ENCODE measurements around the gene DAGLB. TPM values are rescaled to one million over a fixed set of nuclear protein-coding genes. Genes with fewer than 3 reads are reported as not detected.
"Not testable (repeated sequence)": the region's sequence is repeated elsewhere in the genome, so short reads cannot be mapped to it uniquely, and the experiment has no call there.

Gene DAGLB
- total and polyA plus RNA-seq, 10 donors, result 7.2 to 35.1 (median 24.6) TPM

DNA sequence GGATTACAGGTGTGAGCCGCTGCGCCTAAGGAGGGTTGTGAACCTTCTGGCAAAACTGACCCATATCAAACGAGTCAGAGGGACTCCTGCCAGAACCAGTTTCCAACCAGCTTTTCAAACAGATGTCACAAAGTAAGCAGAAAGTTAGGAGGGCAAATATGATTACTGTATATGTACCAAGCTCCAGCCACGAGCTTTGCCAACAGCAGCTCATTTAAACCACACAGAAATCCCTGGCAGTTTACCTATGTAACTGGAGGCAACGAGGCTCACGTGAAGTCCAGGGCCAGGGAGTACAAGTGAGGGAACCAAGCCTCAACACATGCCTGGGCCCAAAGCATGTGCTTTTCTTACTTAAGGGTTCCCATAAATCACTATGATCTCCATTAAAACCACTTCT lies 12.5 kb upstream of the DAGLB start:
- no peak for DNase-seq
- 80 to 92% (median 89%) methylated on average over 6 of the region's 6 CpGs for WGBS, 5 donors
- intact Hi-C loops (cut with DNase I; ENCODE audit: low total_unique reads), result no loop called here
- no peaks in the 10 kb centered on the region for H3K27me3 ChIP-seq (replicated peaks in 1 of 7)
- H3K4me3 ChIP-seq, result no peak overlapping the region
- no peaks in the 10 kb centered on the region for H3K4me1 ChIP-seq
- no peak overlapping the region for H3K27ac ChIP-seq
- TF ChIP-seq, protein P1, sequence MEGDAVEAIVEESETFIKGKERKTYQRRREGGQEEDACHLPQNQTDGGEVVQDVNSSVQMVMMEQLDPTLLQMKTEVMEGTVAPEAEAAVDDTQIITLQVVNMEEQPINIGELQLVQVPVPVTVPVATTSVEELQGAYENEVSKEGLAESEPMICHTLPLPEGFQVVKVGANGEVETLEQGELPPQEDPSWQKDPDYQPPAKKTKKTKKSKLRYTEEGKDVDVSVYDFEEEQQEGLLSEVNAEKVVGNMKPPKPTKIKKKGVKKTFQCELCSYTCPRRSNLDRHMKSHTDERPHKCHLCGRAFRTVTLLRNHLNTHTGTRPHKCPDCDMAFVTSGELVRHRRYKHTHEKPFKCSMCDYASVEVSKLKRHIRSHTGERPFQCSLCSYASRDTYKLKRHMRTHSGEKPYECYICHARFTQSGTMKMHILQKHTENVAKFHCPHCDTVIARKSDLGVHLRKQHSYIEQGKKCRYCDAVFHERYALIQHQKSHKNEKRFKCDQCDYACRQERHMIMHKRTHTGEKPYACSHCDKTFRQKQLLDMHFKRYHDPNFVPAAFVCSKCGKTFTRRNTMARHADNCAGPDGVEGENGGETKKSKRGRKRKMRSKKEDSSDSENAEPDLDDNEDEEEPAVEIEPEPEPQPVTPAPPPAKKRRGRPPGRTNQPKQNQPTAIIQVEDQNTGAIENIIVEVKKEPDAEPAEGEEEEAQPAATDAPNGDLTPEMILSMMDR (IDR thresholded peaks at IDR 0.05 in 8 of 11, conservative IDR thresholded peaks at IDR 0.05 in 3 of 11), result no peak
- TF ChIP-seq POLR2AphosphoS5 (IDR thresholded peaks at IDR 0.05) (no peak), POLR2A (IDR thresholded peaks at IDR 0.05) (no peak)
- no peaks in the 10 kb centered on the region for H3K9me3 ChIP-seq
- peaks cover 0 to 55% (median 41%) of the 10 kb centered on the region in 6 donors for H3K36me3 ChIP-seq

DNA sequence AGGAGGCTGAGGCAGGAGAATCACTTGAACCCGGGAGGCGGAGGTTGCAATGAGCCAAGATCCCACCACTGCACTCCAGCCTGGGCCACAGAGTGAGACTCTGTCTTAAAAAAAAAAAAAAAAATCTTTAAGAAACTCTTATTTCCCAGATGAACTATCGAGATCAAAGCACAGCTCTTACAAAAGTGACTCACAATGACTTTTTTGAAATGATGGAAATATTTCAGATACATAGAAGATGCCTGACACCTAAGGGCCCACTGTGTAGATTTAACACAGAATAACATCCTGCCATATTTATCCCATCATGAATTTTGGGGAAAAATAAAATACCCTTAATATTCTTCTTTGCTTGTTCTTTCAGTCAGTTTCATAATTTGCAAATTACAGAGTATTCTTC lies 10.9 kb upstream of the DAGLB start:
- H3K27ac ChIP-seq; H3K4me3 ChIP-seq; H3K4me1 ChIP-seq; DNase-seq; H3K27me3 ChIP-seq (replicated peaks in 1 of 7); H3K9me3 ChIP-seq; intact Hi-C loops (cut with DNase I; ENCODE audit: low total_unique reads): not testable (repeated sequence)
- H3K36me3 ChIP-seq, result peaks cover 0 to 39% (median 28%) of the 10 kb centered on the region in 6 donors
- 89 to 90% (median 90%) methylated on average over 3 of the region's 3 CpGs for WGBS, 5 donors

GRCh38 chr7:6453734-6454133 lies 6.0 kb upstream of the DAGLB start:
- no peak for DNase-seq
- intact Hi-C loops (cut with DNase I; ENCODE audit: low total_unique reads), result no loop called here
- Histone ChIP-seq H3K9me3 (no peaks in the 10 kb centered on the region), H3K36me3 (no peaks in the 10 kb centered on the region), H3K27ac (no peak overlapping the region), H3K4me3 (no peak overlapping the region), H3K27me3 (replicated peaks in 1 of 7) (no peaks in the 10 kb centered on the region), H3K4me1 (peaks cover 0 to 7% (median 4%) of the 10 kb centered on the region in 6 donors)
- WGBS, 5 donors, result 83 to 93% (median 88%) methylated on average over 4 of the region's 4 CpGs
- no peak for TF ChIP-seq POLR2AphosphoS5 (IDR thresholded peaks at IDR 0.05)
- TF ChIP-seq POLR2A (IDR thresholded peaks at IDR 0.05), result no peak

DNA sequence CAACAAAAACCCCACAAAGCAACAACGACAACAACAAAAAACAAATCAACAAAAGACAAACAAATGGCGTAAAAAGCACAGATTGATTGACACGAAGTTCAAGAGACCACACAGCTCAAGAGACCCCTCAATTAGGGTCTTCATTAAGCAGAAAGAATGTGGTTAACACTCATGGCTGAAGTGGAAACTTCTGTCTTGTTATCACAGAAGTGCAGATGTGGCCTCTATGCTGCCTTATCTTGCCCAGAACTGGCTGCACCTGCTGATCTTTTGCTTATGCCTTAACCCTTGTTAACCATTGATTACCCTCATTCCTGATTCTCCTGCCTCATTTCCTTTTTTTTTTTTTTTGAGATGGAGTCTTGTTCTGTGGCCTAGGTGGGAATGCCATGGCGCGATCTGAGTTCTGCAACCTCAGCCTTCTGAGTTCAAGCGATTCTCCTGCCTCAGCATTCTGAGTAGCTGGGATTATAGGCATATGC lies 3.5 kb upstream of the DAGLB start:
- intact Hi-C loops (cut with DNase I; ENCODE audit: low total_unique reads), result no loop called here
- no peak for DNase-seq
- no peak for TF ChIP-seq POLR2AphosphoS5 (IDR thresholded peaks at IDR 0.05)
- TF ChIP-seq, protein P1 (IDR thresholded peaks at IDR 0.05 in 8 of 11, conservative IDR thresholded peaks at IDR 0.05 in 3 of 11), result no peak
- TF ChIP-seq POLR2A (IDR thresholded peaks at IDR 0.05), result no peak
- H3K27ac ChIP-seq, result no peak overlapping the region
- H3K4me3 ChIP-seq, result no peak overlapping the region
- H3K27me3 ChIP-seq (replicated peaks in 1 of 7), result no peaks in the 10 kb centered on the region
- WGBS, 5 donors, result 81 to 91% (median 87%) methylated on average over 6 of the region's 6 CpGs
- H3K4me1 ChIP-seq, result peaks cover 7 to 24% (median 18%) of the 10 kb centered on the region in 6 donors
- H3K9me3 ChIP-seq, result no peaks in the 10 kb centered on the region
- H3K36me3 ChIP-seq, result no peaks in the 10 kb centered on the region

GRCh38 chr7:6450591-6450990 lies 2.8 kb upstream of the DAGLB start:
- intact Hi-C loops (cut with DNase I; ENCODE audit: low total_unique reads); H3K36me3 ChIP-seq; H3K4me3 ChIP-seq; H3K27me3 ChIP-seq (replicated peaks in 1 of 7); H3K27ac ChIP-seq; H3K9me3 ChIP-seq: not testable (repeated sequence)
- H3K4me1 ChIP-seq, result peaks cover 11 to 30% (median 22%) of the 10 kb centered on the region in 6 donors
- DNase-seq, result peak; percentile 56
- WGBS, 5 donors, result 53 to 98% (median 83%) methylated on average over 6 to 10 of the region's 10 CpGs

DNA sequence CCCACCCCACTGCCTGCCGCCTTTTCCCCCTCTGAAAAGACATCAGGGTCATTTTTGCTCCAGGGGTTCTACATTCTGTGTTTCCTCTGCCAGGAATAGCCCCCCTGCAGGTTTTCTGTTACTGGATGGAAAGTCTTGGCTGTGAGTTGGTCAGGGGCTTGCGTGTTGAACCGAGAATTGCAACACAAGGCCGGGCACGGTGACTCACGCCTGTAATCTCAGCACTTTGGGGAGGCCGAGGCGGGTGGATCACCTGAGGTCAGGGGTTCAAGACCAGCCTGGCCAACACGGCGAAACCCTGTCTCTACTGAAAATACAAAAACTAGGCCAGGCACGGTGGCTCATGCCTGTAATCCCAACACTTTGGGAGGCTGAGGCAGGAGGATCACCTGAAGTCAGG lies 2.1 kb upstream of the DAGLB start:
- 62 to 85% (median 83%) methylated on average over 5 to 11 of the region's 11 CpGs for WGBS, 5 donors
- H3K27me3 ChIP-seq (replicated peaks in 1 of 7); H3K4me3 ChIP-seq; intact Hi-C loops (cut with DNase I; ENCODE audit: low total_unique reads); H3K27ac ChIP-seq; H3K9me3 ChIP-seq: not testable (repeated sequence)
- Histone ChIP-seq H3K36me3 (peaks cover 0 to 12% (median 9%) of the 10 kb centered on the region in 6 donors), H3K4me1 (peaks cover 11 to 37% (median 26%) of the 10 kb centered on the region in 6 donors)
- DNase-seq, result peak; percentile 69
